Breast epithelium (tissue), 4 donors: ENCODE data around the gene ZNF398. TPM values are rescaled to one million over a fixed set of nuclear protein-coding genes. Genes with fewer than 3 reads are reported as not detected.

Experiments used
- DNase-seq, 2 donors: peaks; one replicate each; pipeline ENCODE4 v3.0.0-alpha.2; 2019; ENCODE audit warnings: low spot score in 2 of 2
- H3K27ac ChIP-seq, 2 donors: fragments of 200-600 bp; sonication (generic) in 1 of 2; one replicate each; pipeline ENCODE4 v1.5.1; 2016 to 2019; ENCODE audit warnings: mild to moderate bottlenecking in 1 of 2
- H3K27me3 ChIP-seq, 2 donors: fragments of 200-600 bp; sonication (generic) in 1 of 2; one replicate each; pipeline versions ENCODE4 v1.5.1 to v1.6.0; 2017 to 2019; ENCODE audit warnings: control low read depth in 1 of 2, mild to moderate bottlenecking in 1 of 2
- H3K36me3 ChIP-seq: fragments of 200-600 bp; one replicate; pipeline ENCODE4 v1.5.1; 2019
- H3K4me1 ChIP-seq, 2 donors: fragments of 200-600 bp; sonication (generic); one replicate each; pipeline ENCODE4 v1.5.1; 2016 to 2019; ENCODE audit warnings: control low read depth in 1 of 2
- H3K4me3 ChIP-seq, 3 donors: fragments of 200-600 bp; sonication (generic); 1 replicate in 2 of 3; 2 replicates in 1 of 3; pipeline ENCODE4 v1.5.1; 2016 to 2019; ENCODE audit warnings: mild to moderate bottlenecking in 3 of 3, moderate library complexity in 2 of 3
- H3K9me3 ChIP-seq, 2 donors: fragments of 200-600 bp; sonication (generic) in 1 of 2; one replicate each; pipeline ENCODE4 v1.5.1; 2016 to 2019; ENCODE audit warnings: control low read depth in 1 of 2
- POLR2A ChIP-seq: fragments of 450-650 bp; IDR thresholded peaks from one replicate; pipeline ENCODE4 v1.6.1; 2016; ENCODE audit warnings: antibody characterized with exemption, mild to moderate bottlenecking, moderate library complexity
- POLR2AphosphoS5 ChIP-seq, 3 donors: sonication (generic); formaldehyde crosslinking; IDR thresholded peaks; one replicate each; pipeline ENCODE4 v1.6.1; 2017; ENCODE audit warnings: antibody characterized with exemption in 3 of 3
- intact Hi-C: fragments of 100-400 bp; cut with DNase I; formaldehyde crosslinking; loops from one replicate; pipeline ENCODE4 v1.15.1; 2023; ENCODE audit warnings: low total_unique reads
- total RNA-seq, 3 donors: library from RNA; depleted of rRNA; stranded (reverse); fragments of >200 nt; gene quantifications; one replicate each; pipeline ENCODE4 v1.1.0, GENCODE V29; 2016
- TF ChIP-seq, protein P1 (sequence below), 3 donors: fragments of 450-650 bp; IDR thresholded peaks; one replicate each; pipeline ENCODE4 v1.5.1; 2016 to 2017; ENCODE audit warnings: antibody characterized with exemption in 3 of 3, mild to moderate bottlenecking in 3 of 3, moderate library complexity in 3 of 3

ZNF398 gene
- total RNA-seq, 3 donors from 2014 or later: 17.3 to 25.9 (median 22.9) TPM

DNA sequence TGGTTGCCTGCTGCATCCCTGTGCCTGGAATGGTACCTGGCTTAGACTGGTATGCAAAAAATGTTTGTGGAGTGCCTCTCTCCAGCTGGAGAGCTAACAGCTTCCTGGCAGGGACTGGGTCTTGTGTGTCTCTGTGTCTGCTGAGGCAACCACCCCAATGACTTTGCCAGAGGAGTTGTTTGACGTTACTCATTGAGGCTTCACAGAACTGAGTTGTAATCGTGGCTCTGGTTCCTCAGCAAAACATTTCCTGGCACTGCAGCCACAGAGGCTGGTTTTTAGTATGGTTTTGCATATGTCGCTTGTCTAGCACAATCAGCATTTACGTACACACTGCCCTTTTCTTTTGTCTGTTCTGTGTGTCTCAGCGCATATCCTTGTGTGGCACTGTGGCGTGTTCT lies 55.6 kb downstream of the ZNF398 start:
- TF ChIP-seq POLR2AphosphoS5 (IDR thresholded peaks at IDR 0.05) (no peak), POLR2A (no peak)
- TF ChIP-seq, protein P1, sequence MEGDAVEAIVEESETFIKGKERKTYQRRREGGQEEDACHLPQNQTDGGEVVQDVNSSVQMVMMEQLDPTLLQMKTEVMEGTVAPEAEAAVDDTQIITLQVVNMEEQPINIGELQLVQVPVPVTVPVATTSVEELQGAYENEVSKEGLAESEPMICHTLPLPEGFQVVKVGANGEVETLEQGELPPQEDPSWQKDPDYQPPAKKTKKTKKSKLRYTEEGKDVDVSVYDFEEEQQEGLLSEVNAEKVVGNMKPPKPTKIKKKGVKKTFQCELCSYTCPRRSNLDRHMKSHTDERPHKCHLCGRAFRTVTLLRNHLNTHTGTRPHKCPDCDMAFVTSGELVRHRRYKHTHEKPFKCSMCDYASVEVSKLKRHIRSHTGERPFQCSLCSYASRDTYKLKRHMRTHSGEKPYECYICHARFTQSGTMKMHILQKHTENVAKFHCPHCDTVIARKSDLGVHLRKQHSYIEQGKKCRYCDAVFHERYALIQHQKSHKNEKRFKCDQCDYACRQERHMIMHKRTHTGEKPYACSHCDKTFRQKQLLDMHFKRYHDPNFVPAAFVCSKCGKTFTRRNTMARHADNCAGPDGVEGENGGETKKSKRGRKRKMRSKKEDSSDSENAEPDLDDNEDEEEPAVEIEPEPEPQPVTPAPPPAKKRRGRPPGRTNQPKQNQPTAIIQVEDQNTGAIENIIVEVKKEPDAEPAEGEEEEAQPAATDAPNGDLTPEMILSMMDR (IDR thresholded peaks at IDR 0.05): no peak
- Histone ChIP-seq H3K4me1 (no peaks in the 10 kb centered on the region), H3K27ac (no peak overlapping the region), H3K36me3 (peaks cover 9% of the 10 kb centered on the region), H3K27me3 (no peaks in the 10 kb centered on the region), H3K4me3 (no peak overlapping the region), H3K9me3 (no peaks in the 10 kb centered on the region)
- intact Hi-C loops: no loop called here
- DNase-seq: no peak

DNA sequence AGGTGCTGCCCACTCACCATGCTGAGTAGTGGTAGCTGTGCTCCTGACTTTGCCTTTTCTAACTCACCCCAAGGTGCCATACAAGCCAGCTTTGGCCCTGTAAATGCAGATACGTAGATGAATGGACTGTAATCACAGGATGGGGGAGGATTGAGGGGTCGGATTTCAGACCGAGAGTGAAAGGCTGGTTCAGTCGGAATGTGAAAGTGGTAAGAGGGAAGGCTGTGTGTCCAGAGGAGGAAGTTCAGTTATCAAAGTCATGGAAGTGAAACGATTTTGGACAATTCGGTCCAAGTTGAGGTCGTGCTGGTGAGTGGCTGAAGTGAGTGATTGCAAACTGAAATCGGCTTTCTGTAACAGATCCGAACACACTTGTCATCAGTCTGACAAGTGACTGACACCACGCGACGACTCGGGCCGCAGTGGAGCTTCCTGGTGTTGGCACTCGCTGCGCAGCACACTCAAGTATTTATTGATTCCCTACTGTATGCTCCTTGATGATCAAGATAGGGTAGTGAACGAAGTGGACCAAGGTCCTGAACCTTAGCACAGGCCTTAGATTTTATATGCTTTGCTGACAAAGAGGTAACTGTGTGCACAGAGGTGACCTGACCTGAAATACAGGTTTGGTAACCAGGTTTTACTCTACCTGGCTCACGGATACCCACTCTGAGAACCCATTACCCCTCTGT lies 58.6 kb downstream of the ZNF398 start:
- Histone ChIP-seq H3K9me3 (no peaks in the 10 kb centered on the region), H3K4me3 (peak overlapping the region in 1 of 3 donors; percentile 7), H3K27ac (peak overlapping the region; percentile 28 to 48), H3K27me3 (no peaks in the 10 kb centered on the region), H3K36me3 (no peaks in the 10 kb centered on the region), H3K4me1 (no peaks in the 10 kb centered on the region)
- DNase-seq: no peak
- TF ChIP-seq, protein P1 (IDR thresholded peaks at IDR 0.05): no peak
- TF ChIP-seq POLR2A: no peak
- no peak for TF ChIP-seq POLR2AphosphoS5 (IDR thresholded peaks at IDR 0.05)
- intact Hi-C loops: no loop called here

DNA sequence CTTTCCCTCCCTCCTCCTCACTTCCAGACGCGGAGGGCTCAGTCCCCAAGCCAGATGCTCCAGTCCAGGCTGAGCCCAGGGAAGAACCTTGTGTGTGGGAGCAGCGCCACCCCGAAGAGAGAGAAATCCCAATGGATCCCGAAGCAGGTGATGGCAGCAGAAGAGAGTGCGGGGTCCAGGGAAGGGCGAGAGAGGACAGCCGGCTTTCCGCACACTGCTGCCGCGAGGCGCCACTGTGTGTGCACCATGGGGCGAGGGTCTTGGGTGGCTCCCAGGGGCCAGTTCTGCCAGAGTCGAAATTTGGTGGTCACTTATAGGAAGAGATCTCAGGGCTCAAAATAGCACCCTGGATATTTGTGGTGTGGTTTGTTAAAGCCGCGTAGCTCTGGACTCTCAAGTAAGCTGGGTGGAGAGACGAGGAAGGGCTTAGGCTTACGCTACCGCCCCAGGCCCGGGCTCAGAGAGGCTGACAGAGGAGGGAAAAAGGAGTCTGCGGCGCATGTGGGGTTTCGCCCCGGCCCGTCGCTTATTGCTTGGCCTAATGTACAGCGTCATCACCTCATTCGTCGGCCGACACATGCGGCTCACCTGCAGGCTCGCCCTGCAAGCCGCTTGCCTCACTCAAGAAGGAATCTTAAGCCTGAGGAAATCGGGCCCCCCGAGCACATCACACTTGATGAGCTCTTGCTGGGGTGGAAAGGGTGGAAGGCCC lies 60.2 kb downstream of the ZNF398 start:
- no peaks in the 10 kb centered on the region for H3K9me3 ChIP-seq
- no peaks in the 10 kb centered on the region for H3K36me3 ChIP-seq
- H3K4me3 ChIP-seq: no peak overlapping the region
- H3K27ac ChIP-seq: no peak overlapping the region
- TF ChIP-seq POLR2A (no peak), POLR2AphosphoS5 (IDR thresholded peaks at IDR 0.05) (no peak)
- TF ChIP-seq, protein P1 (IDR thresholded peaks at IDR 0.05): no peak
- no peak for DNase-seq
- H3K27me3 ChIP-seq: no peaks in the 10 kb centered on the region
- intact Hi-C loops: no loop called here
- no peaks in the 10 kb centered on the region for H3K4me1 ChIP-seq

DNA sequence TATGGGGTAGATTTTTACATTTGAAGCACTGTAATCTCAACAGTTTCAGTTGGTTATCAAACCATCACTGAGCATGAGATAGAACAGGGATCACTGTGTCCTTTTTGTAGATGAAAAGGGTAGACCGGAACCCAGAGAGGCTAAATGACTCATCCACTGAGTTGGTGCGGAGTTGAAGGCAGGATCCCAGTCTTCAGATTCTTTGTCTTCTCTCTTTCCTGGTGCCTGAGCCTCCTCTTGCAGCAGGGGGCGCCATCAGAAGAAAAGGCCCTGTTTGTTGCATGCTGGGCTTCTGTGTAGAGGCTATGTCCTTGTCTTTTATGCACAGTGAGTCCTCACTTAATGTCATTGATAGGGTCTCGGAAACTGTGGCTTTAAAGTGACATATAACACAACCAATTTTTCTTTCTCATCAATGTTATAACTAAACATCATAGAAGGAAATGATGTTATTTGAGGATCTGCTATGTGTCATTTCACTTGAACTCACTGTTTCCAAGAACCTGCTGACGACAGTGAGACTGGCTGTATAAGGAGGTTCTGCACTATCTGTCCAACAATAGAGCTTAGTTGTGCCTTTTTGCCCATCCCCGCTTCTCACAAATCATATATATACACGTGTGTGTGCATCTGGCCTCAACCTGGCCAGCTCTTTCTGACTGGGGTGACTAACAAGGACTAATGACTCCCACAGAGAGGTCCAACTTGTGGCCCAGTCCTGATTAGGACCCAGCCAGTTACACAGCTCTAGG lies 62.4 kb downstream of the ZNF398 start:
- H3K4me3 ChIP-seq: no peak overlapping the region
- peaks cover 7% of the 10 kb centered on the region for H3K36me3 ChIP-seq
- no peaks in the 10 kb centered on the region for H3K27me3 ChIP-seq
- H3K4me1 ChIP-seq: no peaks in the 10 kb centered on the region
- H3K9me3 ChIP-seq: no peaks in the 10 kb centered on the region
- intact Hi-C loops: no loop called here
- H3K27ac ChIP-seq: no peak overlapping the region
- no peak for TF ChIP-seq POLR2A
- TF ChIP-seq POLR2AphosphoS5 (IDR thresholded peaks at IDR 0.05): no peak
- TF ChIP-seq, protein P1 (IDR thresholded peaks at IDR 0.05): peak in 2 of 3 donors; percentile 16 to 25
- DNase-seq: no peak
